ENCODE results near the gene CBFA2T2.

- TF ChIP-seq POLR2A (IDR thresholded peaks at IDR 0.05) = no peak
- TF ChIP-seq CTCF (IDR thresholded peaks at IDR 0.05) = no peak
Observed at GRCh38 chr20:33474963-33475362, 14.9 kb upstream of the CBFA2T2 start.
